HK-2 (cell line): ENCODE results near the gene RELT.
A peak's percentile ranks its signal among the peaks of the same experiment; 100 is the strongest.

Experiments
- DNase-seq: peaks from one replicate; pipeline ENCODE4 v3.0.0-alpha.2; 2018; ENCODE audit not compliant: unreplicated experiment

Gene RELT

GRCh38 chr11:73376160-73376802, at the start of gene RELT:
Gene RELT (plus strand): TSS chr11:73376399. CDS start chr11:73389137, 12,738 bp downstream.
- peak; percentile 84 for DNase-seq

GRCh38 chr11:73326929-73327811, 49.0 kb upstream of the RELT start:
- DNase-seq: peak; percentile 43

- DNase-seq: no peak
Measured at GRCh38 chr11:73327812-73328364, 48.3 kb upstream of the RELT start.

GRCh38 chr11:73330569-73331093, 45.6 kb upstream of the RELT start:
- peak; percentile 33 for DNase-seq

GRCh38 chr11:73331138-73331916, 44.9 kb upstream of the RELT start:
- DNase-seq: no peak

- no peak for DNase-seq
Measured at GRCh38 chr11:73333173-73333572, 43.0 kb upstream of the RELT start.

GRCh38 chr11:73333640-73334383, 42.4 kb upstream of the RELT start:
- no peak for DNase-seq

GRCh38 chr11:73334384-73335203, 41.6 kb upstream of the RELT start:
- DNase-seq: peak; percentile 79

GRCh38 chr11:73335204-73335923, 40.8 kb upstream of the RELT start:
- DNase-seq: peak; percentile 86

GRCh38 chr11:73337846-73338245, 38.4 kb upstream of the RELT start:
- DNase-seq: no peak

- no peak for DNase-seq
Measured at GRCh38 chr11:73338279-73338678, 37.9 kb upstream of the RELT start.

- no peak for DNase-seq
Measured at GRCh38 chr11:73340164-73340563, 36.0 kb upstream of the RELT start.

GRCh38 chr11:73342633-73343032, 33.6 kb upstream of the RELT start:
- no peak for DNase-seq

- no peak for DNase-seq
Measured at GRCh38 chr11:73343076-73343873, 32.9 kb upstream of the RELT start.

- no peak for DNase-seq
Measured at GRCh38 chr11:73344191-73344607, 32.0 kb upstream of the RELT start.

GRCh38 chr11:73345481-73346160, 30.6 kb upstream of the RELT start:
- DNase-seq: no peak

- DNase-seq: no peak
Measured at GRCh38 chr11:73346186-73346935, 29.8 kb upstream of the RELT start.
